Measurements from ENCODE around the gene ACSF3. TPM values are rescaled to one million over a fixed set of nuclear protein-coding genes. Genes with fewer than 3 reads are reported as not detected.
A peak's percentile ranks its signal among the peaks of the same experiment; 100 is the strongest.

ACSF3 gene
- total RNA-seq, 1 donor from 2014 or later, result 78.0 TPM

GRCh38 chr16:89115216-89115861 lies 21.7 kb downstream of the ACSF3 start:
- DNase-seq (peak; percentile 64), ATAC-seq (ENCODE audit: low read depth) (peak; percentile 84)
- ChIA-PET CTCF (interaction anchor here (1.5 kb wide), 1 partner anchor 17 kb away, joined by 3 read pairs; no protein-coding TSS in a partner anchor), POLR2A (interaction anchor here (0.8 to 5.3 kb wide), 8 partner anchors 12 to 179 kb away, joined by 3 to 28 read pairs (median 4); partner anchors contain the start of gene ACSF3)
- intact Hi-C loops (cut with micrococcal nuclease), result loop anchor here (1.0 to 5.0 kb wide), 7 partner anchors 17 to 173 kb away; partner anchors contain the start of gene ZNF778
- Mint-ChIP-seq H3K36me3 (ENCODE audit: low read depth) (peaks cover 51% of the 10 kb centered on the region), H3K4me3 (peak overlapping the region; percentile 78), H3K27ac (peak overlapping the region; percentile 95), H3K27me3 (no peaks in the 10 kb centered on the region), H3K4me1 (peaks cover 9% of the 10 kb centered on the region), H3K9me3 (no peaks in the 10 kb centered on the region)
- TF ChIP-seq CTCF (IDR thresholded peaks at IDR 0.05), result no peak

GRCh38 chr16:89116341-89117226 lies 22.9 kb downstream of the ACSF3 start:
- CTCF ChIA-PET, result interaction anchor here (1.5 kb wide), 1 partner anchor 19 kb away, joined by 3 read pairs; no protein-coding TSS in a partner anchor
- peak overlapping the region; percentile 95 for H3K27ac Mint-ChIP-seq
- TF ChIP-seq CTCF (IDR thresholded peaks at IDR 0.05), result no peak
- peaks cover 9% of the 10 kb centered on the region for H3K4me1 Mint-ChIP-seq
- H3K4me3 Mint-ChIP-seq, result no peak overlapping the region
- H3K36me3 Mint-ChIP-seq (ENCODE audit: low read depth), result peaks cover 64% of the 10 kb centered on the region
- intact Hi-C loops (cut with micrococcal nuclease), result loop anchor here (5.0 kb wide), 1 partner anchor 149 kb away; no protein-coding TSS in a partner anchor
- no peaks in the 10 kb centered on the region for H3K9me3 Mint-ChIP-seq
- DNase-seq (no peak), ATAC-seq (ENCODE audit: low read depth) (no peak)
- POLR2A ChIA-PET, result interaction anchor here (1.1 to 5.3 kb wide), 2 partner anchors 18 to 29 kb away, joined by 3 to 28 read pairs; no protein-coding TSS in a partner anchor
- H3K27me3 Mint-ChIP-seq, result no peaks in the 10 kb centered on the region

GRCh38 chr16:89117227-89117974 lies 23.7 kb downstream of the ACSF3 start:
- TF ChIP-seq CTCF (IDR thresholded peaks at IDR 0.05), result no peak
- Mint-ChIP-seq H3K9me3 (no peaks in the 10 kb centered on the region), H3K4me1 (peaks cover 13% of the 10 kb centered on the region), H3K4me3 (no peak overlapping the region), H3K27me3 (no peaks in the 10 kb centered on the region), H3K27ac (no peak overlapping the region), H3K36me3 (ENCODE audit: low read depth) (peaks cover 67% of the 10 kb centered on the region)
- intact Hi-C loops (cut with micrococcal nuclease), result loop anchor here (5.0 kb wide), 1 partner anchor 150 kb away; no protein-coding TSS in a partner anchor
- ATAC-seq (ENCODE audit: low read depth), result no peak
- POLR2A ChIA-PET, result interaction anchor here (5.3 kb wide), 1 partner anchor 19 kb away, joined by 28 read pairs; no protein-coding TSS in a partner anchor
- DNase-seq, result no peak
- CTCF ChIA-PET, result interaction anchor here (0.5 kb wide), 1 partner anchor 113 kb away, joined by 3 read pairs; no protein-coding TSS in a partner anchor

GRCh38 chr16:89117975-89118289 lies 24.3 kb downstream of the ACSF3 start:
- ATAC-seq (ENCODE audit: low read depth), result no peak
- no peak overlapping the region for H3K27ac Mint-ChIP-seq
- CTCF ChIA-PET, result no interaction called here
- no peak for TF ChIP-seq CTCF (IDR thresholded peaks at IDR 0.05)
- DNase-seq, result no peak
- H3K27me3 Mint-ChIP-seq, result no peaks in the 10 kb centered on the region
- peaks cover 70% of the 10 kb centered on the region for H3K36me3 Mint-ChIP-seq (ENCODE audit: low read depth)
- no peaks in the 10 kb centered on the region for H3K9me3 Mint-ChIP-seq
- POLR2A ChIA-PET, result interaction anchor here (1.0 kb wide), 1 partner anchor 150 kb away, joined by 3 read pairs; no protein-coding TSS in a partner anchor
- intact Hi-C loops (cut with micrococcal nuclease), result loop anchor here (5.0 kb wide), 1 partner anchor 151 kb away; no protein-coding TSS in a partner anchor
- no peak overlapping the region for H3K4me3 Mint-ChIP-seq
- H3K4me1 Mint-ChIP-seq, result peaks cover 18% of the 10 kb centered on the region

Data from activated B cell treated with CpG ODN at 0.5 μM for 24 hours (primary cell).